Uterus (tissue), 4 donors: ENCODE measurements around the gene IGF1R. TPM values are rescaled to one million over a fixed set of nuclear protein-coding genes. Genes with fewer than 3 reads are reported as not detected.

Source experiments
- DNase-seq, 2 donors: peaks; one replicate each; pipeline ENCODE4 v3.0.0-alpha.2; 2019 to 2020
- H3K27ac ChIP-seq, 2 donors: fragments of 200-600 bp; sonication (generic); 1 replicate in 1 of 2; 2 replicates in 1 of 2; pipeline ENCODE4 v1.5.1; 2016 to 2018
- H3K27me3 ChIP-seq, 2 donors: fragments of 200-600 bp; sonication (generic); one replicate each; pipeline ENCODE4 v1.5.1; 2018 to 2019; ENCODE audit warnings: control low read depth in 1 of 2
- H3K36me3 ChIP-seq, 2 donors: fragments of 200-600 bp; sonication (generic); one replicate each; pipeline ENCODE4 v1.5.1; 2019; ENCODE audit warnings: control low read depth in 1 of 2
- H3K4me1 ChIP-seq, 2 donors: fragments of 200-600 bp; sonication (generic); one replicate each; pipeline ENCODE4 v1.5.1; 2018 to 2019; ENCODE audit warnings: control low read depth in 1 of 2
- H3K4me3 ChIP-seq, 2 donors: fragments of 200-600 bp; sonication (generic); 1 replicate in 1 of 2; 2 replicates in 1 of 2; pipeline ENCODE4 v1.5.1; 2018 to 2019; ENCODE audit warnings: mild to moderate bottlenecking in 1 of 2
- H3K9me3 ChIP-seq, 2 donors: fragments of 200-600 bp; sonication (generic); one replicate each; pipeline ENCODE4 v1.5.1; 2019; ENCODE audit warnings: control low read depth in 1 of 2
- POLR2A ChIP-seq, 2 donors: fragments of 450-650 bp; IDR thresholded peaks; one replicate each; pipeline ENCODE4 v1.6.1; 2016; ENCODE audit warnings: antibody characterized with exemption in 2 of 2, mild to moderate bottlenecking in 1 of 2, moderate library complexity in 1 of 2
- intact Hi-C: fragments of 100-400 bp; cut with DNase I; formaldehyde crosslinking; loops from one replicate; pipeline ENCODE4 v1.15.1; 2023; ENCODE audit warnings: low total_unique reads
- total RNA-seq, 4 donors: library from RNA; depleted of rRNA in 3 of 4; stranded (reverse); fragments of >200 nt in 3 of 4; gene quantifications; one replicate each; pipeline versions ENCODE4 v1.1.0 to v1.2.4, GENCODE V29; 2014 to 2023
- TF ChIP-seq, protein P1 (sequence below), 4 experiments: fragments of 200-600 bp in 2 of 4; fragments of 450-650 bp in 2 of 4; sonication (generic) in 2 of 4; IDR thresholded peaks; one replicate each; pipeline ENCODE4 v1.5.1; 2016 to 2019; ENCODE audit warnings: antibody characterized with exemption in 4 of 4, mild to moderate bottlenecking in 2 of 4, moderate library complexity in 1 of 4
- donor health status: DM: yes; HTN: yes; CAD: no.

The IGF1R gene
- total RNA-seq, 4 donors from 2014 or later = 30.0 to 95.2 (median 57.5) TPM

DNA sequence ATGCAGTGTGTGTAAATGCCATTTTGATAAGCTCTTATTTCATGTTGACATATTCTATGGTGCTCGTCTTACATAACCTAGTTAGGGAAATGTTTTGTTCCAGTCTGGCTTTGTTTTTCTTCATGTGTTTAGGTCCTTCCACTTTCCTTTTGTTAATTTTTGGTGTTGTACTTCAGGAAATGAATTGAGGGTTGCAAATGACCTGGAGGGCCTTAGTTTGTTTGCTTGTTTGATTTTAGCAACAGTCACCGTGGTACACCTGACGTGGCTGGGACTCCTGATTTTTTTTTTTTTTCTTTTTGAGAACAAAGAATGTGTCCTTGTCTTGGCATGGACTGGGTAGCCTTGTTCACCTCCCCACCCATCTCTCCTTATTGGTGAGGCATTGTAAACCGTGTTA lies 114.8 kb downstream of the IGF1R start:
- H3K9me3 ChIP-seq = peaks cover 0 to 2% of the 10 kb centered on the region in 2 donors
- TF ChIP-seq, protein P1, sequence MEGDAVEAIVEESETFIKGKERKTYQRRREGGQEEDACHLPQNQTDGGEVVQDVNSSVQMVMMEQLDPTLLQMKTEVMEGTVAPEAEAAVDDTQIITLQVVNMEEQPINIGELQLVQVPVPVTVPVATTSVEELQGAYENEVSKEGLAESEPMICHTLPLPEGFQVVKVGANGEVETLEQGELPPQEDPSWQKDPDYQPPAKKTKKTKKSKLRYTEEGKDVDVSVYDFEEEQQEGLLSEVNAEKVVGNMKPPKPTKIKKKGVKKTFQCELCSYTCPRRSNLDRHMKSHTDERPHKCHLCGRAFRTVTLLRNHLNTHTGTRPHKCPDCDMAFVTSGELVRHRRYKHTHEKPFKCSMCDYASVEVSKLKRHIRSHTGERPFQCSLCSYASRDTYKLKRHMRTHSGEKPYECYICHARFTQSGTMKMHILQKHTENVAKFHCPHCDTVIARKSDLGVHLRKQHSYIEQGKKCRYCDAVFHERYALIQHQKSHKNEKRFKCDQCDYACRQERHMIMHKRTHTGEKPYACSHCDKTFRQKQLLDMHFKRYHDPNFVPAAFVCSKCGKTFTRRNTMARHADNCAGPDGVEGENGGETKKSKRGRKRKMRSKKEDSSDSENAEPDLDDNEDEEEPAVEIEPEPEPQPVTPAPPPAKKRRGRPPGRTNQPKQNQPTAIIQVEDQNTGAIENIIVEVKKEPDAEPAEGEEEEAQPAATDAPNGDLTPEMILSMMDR (IDR thresholded peaks at IDR 0.05) = no peak
- no peak for TF ChIP-seq POLR2A (IDR thresholded peaks at IDR 0.05)
- H3K4me3 ChIP-seq = no peak overlapping the region
- H3K36me3 ChIP-seq = no peaks in the 10 kb centered on the region
- no peak for DNase-seq
- intact Hi-C loops = no loop called here
- no peaks in the 10 kb centered on the region for H3K27me3 ChIP-seq
- no peak overlapping the region for H3K27ac ChIP-seq
- H3K4me1 ChIP-seq = peaks cover 0 to 3% of the 10 kb centered on the region in 2 donors

DNA sequence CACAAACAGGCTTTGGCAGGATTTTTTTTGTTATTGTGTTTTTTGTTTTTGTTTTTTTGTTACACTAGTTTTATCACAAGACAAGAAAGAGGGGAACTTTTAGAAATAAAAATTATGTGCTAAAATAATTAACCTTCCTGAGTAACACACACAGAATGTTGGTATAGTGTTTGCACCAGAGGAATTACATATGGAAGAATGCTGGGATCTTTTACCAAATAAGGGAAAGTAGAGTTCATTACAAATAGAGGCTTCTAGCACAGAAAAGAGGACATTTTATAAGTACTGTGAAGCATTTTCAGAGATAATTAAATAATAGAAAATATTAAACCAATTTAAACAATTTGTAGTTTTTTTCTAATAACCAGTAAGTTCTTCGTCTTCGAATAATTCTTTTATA lies 116.0 kb downstream of the IGF1R start:
- H3K27ac ChIP-seq = no peak overlapping the region
- peaks cover 0 to 2% of the 10 kb centered on the region in 2 donors for H3K9me3 ChIP-seq
- no peak overlapping the region for H3K4me3 ChIP-seq
- no peak for DNase-seq
- intact Hi-C loops = no loop called here
- H3K4me1 ChIP-seq = peaks cover 0 to 3% of the 10 kb centered on the region in 2 donors
- H3K36me3 ChIP-seq = no peaks in the 10 kb centered on the region
- TF ChIP-seq, protein P1 (IDR thresholded peaks at IDR 0.05) = no peak
- no peak for TF ChIP-seq POLR2A (IDR thresholded peaks at IDR 0.05)
- H3K27me3 ChIP-seq = no peaks in the 10 kb centered on the region

DNA sequence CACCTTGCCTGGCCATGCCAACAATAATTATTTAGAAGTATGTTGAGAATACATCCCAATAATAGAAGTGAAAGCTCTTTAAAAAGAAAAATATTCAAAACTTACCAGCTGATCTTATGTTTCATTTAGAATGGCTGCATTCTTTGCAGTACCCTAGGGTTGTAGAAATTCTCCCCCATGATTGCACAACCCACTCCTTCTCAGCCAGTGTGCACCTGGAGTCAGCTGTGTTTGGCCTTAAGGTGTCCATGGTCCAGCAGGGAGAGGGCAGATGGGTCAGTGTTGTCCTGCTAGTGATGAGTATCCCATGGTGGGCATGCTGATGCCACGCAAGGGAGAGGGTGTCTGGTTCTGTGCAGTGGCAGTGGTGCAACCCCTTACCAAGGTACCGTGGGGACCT lies 117.3 kb downstream of the IGF1R start:
- TF ChIP-seq, protein P1 (IDR thresholded peaks at IDR 0.05) = no peak
- no peak for TF ChIP-seq POLR2A (IDR thresholded peaks at IDR 0.05)
- no peak overlapping the region for H3K4me3 ChIP-seq
- H3K9me3 ChIP-seq = peaks cover 0 to 2% of the 10 kb centered on the region in 2 donors
- intact Hi-C loops = no loop called here
- H3K36me3 ChIP-seq = no peaks in the 10 kb centered on the region
- no peaks in the 10 kb centered on the region for H3K27me3 ChIP-seq
- H3K4me1 ChIP-seq = peaks cover 0 to 3% of the 10 kb centered on the region in 2 donors
- no peak overlapping the region for H3K27ac ChIP-seq
- DNase-seq = no peak

DNA sequence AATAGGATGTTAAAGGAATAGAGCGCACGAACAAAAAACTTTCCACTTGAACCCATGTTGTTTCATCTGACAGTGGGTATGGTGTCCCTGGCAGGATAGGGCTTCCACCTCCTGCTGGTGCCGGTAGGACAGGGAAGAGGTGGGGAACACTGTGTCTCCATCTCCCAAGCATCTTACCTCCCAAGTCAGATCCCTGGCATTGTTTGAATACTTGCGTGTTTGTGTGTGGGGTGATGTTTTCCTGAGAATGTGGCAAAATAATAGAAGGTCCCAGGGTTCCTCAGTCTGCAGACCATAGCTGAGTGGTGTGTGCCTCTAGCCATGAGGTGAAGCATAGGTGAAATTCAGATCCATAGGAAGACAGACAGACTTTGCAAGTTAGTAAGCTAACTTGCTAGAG lies 119.4 kb downstream of the IGF1R start:
- H3K4me3 ChIP-seq = no peak overlapping the region
- DNase-seq = no peak
- intact Hi-C loops = no loop called here
- no peak overlapping the region for H3K27ac ChIP-seq
- no peaks in the 10 kb centered on the region for H3K36me3 ChIP-seq
- no peaks in the 10 kb centered on the region for H3K27me3 ChIP-seq
- H3K4me1 ChIP-seq = peaks cover 0 to 3% of the 10 kb centered on the region in 2 donors
- TF ChIP-seq POLR2A (IDR thresholded peaks at IDR 0.05) = no peak
- TF ChIP-seq, protein P1 (IDR thresholded peaks at IDR 0.05) = no peak
- H3K9me3 ChIP-seq = peaks cover 0 to 2% of the 10 kb centered on the region in 2 donors

DNA sequence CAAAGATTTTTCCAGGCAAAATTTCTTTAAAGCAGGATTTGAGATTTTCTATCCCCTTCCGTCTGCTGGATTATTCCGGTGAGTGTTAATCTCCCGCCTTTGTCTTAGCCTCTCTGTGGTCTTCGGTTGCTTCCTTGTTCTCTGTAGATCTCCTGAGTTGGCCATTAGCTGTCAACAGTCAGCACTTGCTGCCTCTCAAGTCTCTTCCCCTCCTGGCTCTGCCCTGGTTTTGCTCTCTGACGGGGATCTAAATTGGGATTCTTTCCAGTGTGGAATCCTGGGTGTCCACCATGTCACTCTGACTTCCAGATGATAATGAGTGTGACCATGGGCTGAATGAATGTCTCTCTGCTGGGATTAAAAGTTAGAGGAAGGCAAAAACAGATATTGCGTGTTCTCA lies 121.5 kb downstream of the IGF1R start:
- no peak overlapping the region for H3K27ac ChIP-seq
- TF ChIP-seq, protein P1 (IDR thresholded peaks at IDR 0.05) = no peak
- no peak for TF ChIP-seq POLR2A (IDR thresholded peaks at IDR 0.05)
- no peaks in the 10 kb centered on the region for H3K9me3 ChIP-seq
- intact Hi-C loops = no loop called here
- H3K27me3 ChIP-seq = no peaks in the 10 kb centered on the region
- no peaks in the 10 kb centered on the region for H3K36me3 ChIP-seq
- H3K4me1 ChIP-seq = no peaks in the 10 kb centered on the region
- no peak overlapping the region for H3K4me3 ChIP-seq
- DNase-seq = no peak
